Right lobe of liver (tissue), 6 donors: ENCODE results near the gene ANKRD11. TPM values are rescaled to one million over a fixed set of nuclear protein-coding genes. Genes with fewer than 3 reads are reported as not detected.
A peak's percentile ranks its signal among the peaks of the same experiment; 100 is the strongest.

Experiments used
- ATAC-seq, 4 donors: fragments of 200-7000 bp; cut with Tn5 transposase; one replicate each; pipeline ENCODE4 v1.9.1; 2020; ENCODE audit warnings: mild to moderate bottlenecking in 4 of 4, moderate library complexity in 4 of 4
- DNase-seq, 3 donors: peaks; one replicate each; pipeline ENCODE4 v3.0.0-alpha.2; 2020
- H3K27ac ChIP-seq, 3 donors: fragments of 200-600 bp; one replicate each; pipeline ENCODE4 v1.8.0; 2022
- H3K27me3 ChIP-seq, 2 donors: fragments of 200-600 bp; one replicate each; pipeline ENCODE4 v1.8.0; 2022
- H3K36me3 ChIP-seq, 4 donors: fragments of 200-600 bp; sonication (generic) in 1 of 4; one replicate each; pipeline versions ENCODE4 v1.5.1 to v1.8.0; 2017 to 2022; ENCODE audit warnings: control low read depth in 1 of 4
- H3K4me1 ChIP-seq, 4 donors: fragments of 200-600 bp; sonication (generic) in 1 of 4; one replicate each; pipeline versions ENCODE4 v1.5.1 to v1.8.0; 2017 to 2022; ENCODE audit warnings: control low read depth in 1 of 4
- H3K4me3 ChIP-seq, 3 donors: fragments of 200-600 bp; one replicate each; pipeline ENCODE4 v1.8.0; 2022
- H3K9me3 ChIP-seq, 4 donors: fragments of 200-600 bp; sonication (generic) in 1 of 4; one replicate each; pipeline versions ENCODE4 v1.5.1 to v1.8.0; 2017 to 2022; ENCODE audit warnings: control low read depth in 1 of 4
- POLR2A ChIP-seq: fragments of 450-650 bp; IDR thresholded peaks from one replicate; pipeline ENCODE4 v1.6.1; 2017; ENCODE audit warnings: antibody characterized with exemption, mild to moderate bottlenecking
- WGBS: methylation state at CpG from one replicate; pipeline ENCODE4 v1.1.6; 2018; ENCODE audit warnings: low coverage, low lambda C conversion rate; ENCODE audit not compliant: insufficient coverage; ENCODE audit errors: missing lambda C conversion rate; 5-methylcytosine and 5-hydroxymethylcytosine counted together
- intact Hi-C, 2 donors: fragments of 100-400 bp; cut with DNase I; formaldehyde crosslinking; loops; one replicate each; pipeline versions ENCODE4 v1.11.2 to v1.14.1; 2022
- total RNA-seq, 6 experiments: library from RNA; depleted of rRNA in 2 of 6; stranded (reverse); fragments of >200 nt in 2 of 6; fragmentation: NEBNext Ultra II Directional in 3 of 6; extraction: Animal tissue kit (Norgen Biotek cat#: 25700) in 3 of 6; gene quantifications; one replicate each; pipeline versions ENCODE4 v1.1.0 to v1.2.4, GENCODE V29; 2016 to 2023
- TF ChIP-seq, protein P1 (sequence below), 4 donors: fragments of 200-600 bp in 3 of 4; fragments of 450-650 bp in 1 of 4; IDR thresholded peaks; one replicate each; pipeline versions ENCODE4 v1.5.1 to v1.8.0; 2016 to 2022; ENCODE audit warnings: antibody characterized with exemption in 4 of 4, mild to moderate bottlenecking in 2 of 4
- donor health status: DM: no; HTN: yes; CAD: no.
- donor health status: DM: no; HTN: no; CAD: no.
- donor health status: DM: no; HTN: no; CAD: no.
- donor health status: DM: no; HTN: yes; CAD: no.
- donor health status: DM: no; HTN: yes; CAD: no.

Gene ANKRD11
- total RNA-seq, 6 experiments from 2014 or later = 26.2 to 65.8 (median 41.6) TPM

GRCh38 chr16:89241187-89242007, 249.0 kb downstream of the ANKRD11 start:
- H3K4me1 ChIP-seq = peaks cover 0 to 5% (median 0%) of the 10 kb centered on the region in 4 donors
- peak; percentile 67 to 76 (median 73) for DNase-seq
- 8% methylated on average over 24 of the region's 39 CpGs for WGBS

GRCh38 chr16:89237733-89238132, 252.6 kb downstream of the ANKRD11 start:
- no peak for TF ChIP-seq POLR2A
- TF ChIP-seq, protein P1, sequence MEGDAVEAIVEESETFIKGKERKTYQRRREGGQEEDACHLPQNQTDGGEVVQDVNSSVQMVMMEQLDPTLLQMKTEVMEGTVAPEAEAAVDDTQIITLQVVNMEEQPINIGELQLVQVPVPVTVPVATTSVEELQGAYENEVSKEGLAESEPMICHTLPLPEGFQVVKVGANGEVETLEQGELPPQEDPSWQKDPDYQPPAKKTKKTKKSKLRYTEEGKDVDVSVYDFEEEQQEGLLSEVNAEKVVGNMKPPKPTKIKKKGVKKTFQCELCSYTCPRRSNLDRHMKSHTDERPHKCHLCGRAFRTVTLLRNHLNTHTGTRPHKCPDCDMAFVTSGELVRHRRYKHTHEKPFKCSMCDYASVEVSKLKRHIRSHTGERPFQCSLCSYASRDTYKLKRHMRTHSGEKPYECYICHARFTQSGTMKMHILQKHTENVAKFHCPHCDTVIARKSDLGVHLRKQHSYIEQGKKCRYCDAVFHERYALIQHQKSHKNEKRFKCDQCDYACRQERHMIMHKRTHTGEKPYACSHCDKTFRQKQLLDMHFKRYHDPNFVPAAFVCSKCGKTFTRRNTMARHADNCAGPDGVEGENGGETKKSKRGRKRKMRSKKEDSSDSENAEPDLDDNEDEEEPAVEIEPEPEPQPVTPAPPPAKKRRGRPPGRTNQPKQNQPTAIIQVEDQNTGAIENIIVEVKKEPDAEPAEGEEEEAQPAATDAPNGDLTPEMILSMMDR (IDR thresholded peaks at IDR 0.05) = no peak
- H3K27ac ChIP-seq = no peak overlapping the region
- no peak for DNase-seq
- H3K9me3 ChIP-seq = no peaks in the 10 kb centered on the region
- H3K27me3 ChIP-seq = no peaks in the 10 kb centered on the region
- WGBS = 79% methylated on average over 3 of the region's 3 CpGs
- no peak overlapping the region for H3K4me3 ChIP-seq
- intact Hi-C loops = no loop called here
- no peak for ATAC-seq
- no peaks in the 10 kb centered on the region for H3K36me3 ChIP-seq
- peaks cover 0 to 5% (median 0%) of the 10 kb centered on the region in 4 donors for H3K4me1 ChIP-seq

More at GRCh38 chr16:89241187-89242007, 249.0 kb downstream of the ANKRD11 start:
- Histone ChIP-seq H3K27ac (peak overlapping the region; percentile 93 to 95 (median 95)), H3K27me3 (no peaks in the 10 kb centered on the region), H3K36me3 (no peaks in the 10 kb centered on the region), H3K9me3 (no peaks in the 10 kb centered on the region), H3K4me3 (peak overlapping the region; percentile 70 to 90 (median 83))
- peak; percentile 82 for TF ChIP-seq POLR2A
- TF ChIP-seq, protein P1 (IDR thresholded peaks at IDR 0.05) = no peak
- peak; percentile 75 to 85 (median 78) for ATAC-seq
- intact Hi-C loops = no loop called here

- H3K27me3 ChIP-seq = no peaks in the 10 kb centered on the region
- no peak for TF ChIP-seq POLR2A
- TF ChIP-seq, protein P1 (IDR thresholded peaks at IDR 0.05) = no peak
- DNase-seq (no peak), ATAC-seq (no peak)
- no peaks in the 10 kb centered on the region for H3K36me3 ChIP-seq
- H3K4me1 ChIP-seq = peaks cover 0 to 13% (median 4%) of the 10 kb centered on the region in 4 donors
- intact Hi-C loops = no loop called here
- H3K4me3 ChIP-seq = no peak overlapping the region
- H3K9me3 ChIP-seq = no peaks in the 10 kb centered on the region
- no peak overlapping the region for H3K27ac ChIP-seq
- WGBS = 91% methylated on average over 11 of the region's 16 CpGs
Observed at GRCh38 chr16:89233678-89234490, 256.5 kb downstream of the ANKRD11 start.

GRCh38 chr16:89232107-89232506, 258.3 kb downstream of the ANKRD11 start:
- peaks cover 0 to 13% (median 4%) of the 10 kb centered on the region in 4 donors for H3K4me1 ChIP-seq
- TF ChIP-seq POLR2A = no peak
- TF ChIP-seq, protein P1 (IDR thresholded peaks at IDR 0.05) = no peak
- H3K36me3 ChIP-seq = peaks cover 0 to 9% (median 4%) of the 10 kb centered on the region in 4 donors
- 0% methylated on average over 2 of the region's 2 CpGs for WGBS
- H3K4me3 ChIP-seq = no peak overlapping the region
- DNase-seq (peak; percentile 72 to 92 (median 83)), ATAC-seq (peak; percentile 97 to 99 (median 98))
- H3K9me3 ChIP-seq = peaks cover 0 to 4% (median 0%) of the 10 kb centered on the region in 4 donors
- H3K27ac ChIP-seq = peak overlapping the region in 1 of 3 donors; percentile 24
- intact Hi-C loops = no loop called here
- H3K27me3 ChIP-seq = no peaks in the 10 kb centered on the region
